Panc1 (cell line): ENCODE data around the gene MRPL18.

ENCODE experiments used
- POLR2AphosphoS5 ChIP-seq: IDR thresholded peaks from 2 replicates; pipeline ENCODE4 v1.6.1; 2012; ENCODE audit warnings: mild to moderate bottlenecking, low read depth, low read length, moderate library complexity
- REST ChIP-seq, 2 experiments: IDR thresholded peaks; 2 replicates each; pipeline ENCODE4 v1.6.1; 2011 to 2012; ENCODE audit warnings: low read depth in 2 of 2, control low read depth in 1 of 2, low read length in 1 of 2, mild to moderate bottlenecking in 1 of 2, moderate library complexity in 1 of 2; ENCODE audit not compliant: insufficient read depth in 1 of 2
- SIN3A ChIP-seq: IDR thresholded peaks from 2 replicates; pipeline ENCODE4 v1.6.1; 2012; ENCODE audit warnings: low read depth, mild to moderate bottlenecking, low read length, moderate library complexity, borderline replicate concordance; ENCODE audit not compliant: insufficient read depth
- TF ChIP-seq, protein P1 (sequence below): fragments of 450-650 bp; IDR thresholded peaks from 2 replicates; pipeline ENCODE4 v1.5.1; 2017; ENCODE audit warnings: mild to moderate bottlenecking

GRCh38 chr6:159745081-159745480, 45.2 kb upstream of the MRPL18 start:
- TF ChIP-seq SIN3A, result no peak
- TF ChIP-seq, protein P1, sequence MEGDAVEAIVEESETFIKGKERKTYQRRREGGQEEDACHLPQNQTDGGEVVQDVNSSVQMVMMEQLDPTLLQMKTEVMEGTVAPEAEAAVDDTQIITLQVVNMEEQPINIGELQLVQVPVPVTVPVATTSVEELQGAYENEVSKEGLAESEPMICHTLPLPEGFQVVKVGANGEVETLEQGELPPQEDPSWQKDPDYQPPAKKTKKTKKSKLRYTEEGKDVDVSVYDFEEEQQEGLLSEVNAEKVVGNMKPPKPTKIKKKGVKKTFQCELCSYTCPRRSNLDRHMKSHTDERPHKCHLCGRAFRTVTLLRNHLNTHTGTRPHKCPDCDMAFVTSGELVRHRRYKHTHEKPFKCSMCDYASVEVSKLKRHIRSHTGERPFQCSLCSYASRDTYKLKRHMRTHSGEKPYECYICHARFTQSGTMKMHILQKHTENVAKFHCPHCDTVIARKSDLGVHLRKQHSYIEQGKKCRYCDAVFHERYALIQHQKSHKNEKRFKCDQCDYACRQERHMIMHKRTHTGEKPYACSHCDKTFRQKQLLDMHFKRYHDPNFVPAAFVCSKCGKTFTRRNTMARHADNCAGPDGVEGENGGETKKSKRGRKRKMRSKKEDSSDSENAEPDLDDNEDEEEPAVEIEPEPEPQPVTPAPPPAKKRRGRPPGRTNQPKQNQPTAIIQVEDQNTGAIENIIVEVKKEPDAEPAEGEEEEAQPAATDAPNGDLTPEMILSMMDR, result no peak
- TF ChIP-seq REST (IDR thresholded peaks at IDR 0.05; ENCODE audit: insufficient read depth in 1 of 2, low read depth in 2 of 2, low read length in 1 of 2), result no peak
- TF ChIP-seq POLR2AphosphoS5, result no peak
